Glutamatergic neuron (in vitro differentiated cells): Measurements from ENCODE around the gene ZNF418. TPM values are rescaled to one million over a fixed set of nuclear protein-coding genes. Genes with fewer than 3 reads are reported as not detected.

Experiments
- DNase-seq: peaks from one replicate; pipeline ENCODE4 v3.0.0; 2022
- H3K27ac Mint-ChIP-seq: one replicate; pipeline ENCODE4 v1.8.0; 2020; ENCODE audit warnings: mild to moderate bottlenecking, mixed read lengths, inconsistent platforms; ENCODE audit not compliant: unreplicated experiment
- H3K27me3 Mint-ChIP-seq: one replicate; pipeline ENCODE4 v1.8.0; 2020; ENCODE audit warnings: mild to moderate bottlenecking, moderate library complexity, mixed read lengths, inconsistent platforms; ENCODE audit not compliant: unreplicated experiment
- H3K36me3 Mint-ChIP-seq: one replicate; pipeline ENCODE4 v1.8.0; 2020; ENCODE audit warnings: mild to moderate bottlenecking, mixed read lengths, inconsistent platforms; ENCODE audit not compliant: unreplicated experiment
- H3K4me1 Mint-ChIP-seq: one replicate; pipeline ENCODE4 v1.8.0; 2020; ENCODE audit warnings: mild to moderate bottlenecking, low read depth, mixed read lengths, inconsistent platforms; ENCODE audit not compliant: unreplicated experiment
- H3K4me3 Mint-ChIP-seq: one replicate; pipeline ENCODE4 v1.8.0; 2020; ENCODE audit warnings: mild to moderate bottlenecking, mixed read lengths, inconsistent platforms; ENCODE audit not compliant: unreplicated experiment
- H3K9me3 Mint-ChIP-seq: one replicate; pipeline ENCODE4 v1.8.0; 2020; ENCODE audit warnings: mild to moderate bottlenecking, moderate library complexity, mixed read lengths, inconsistent platforms; ENCODE audit not compliant: unreplicated experiment
- total RNA-seq: library from RNA; stranded (reverse); fragmentation: NEBNext Ultra II Directional; extraction: Animal tissue kit (Norgen Biotek cat#: 25700); gene quantifications from one replicate; pipeline ENCODE4 v1.2.1, GENCODE V29; 2021; ENCODE audit not compliant: unreplicated experiment
- TF ChIP-seq, protein P1 (sequence below): fragments of 200-600 bp; sonication (generic); IDR thresholded peaks from one replicate; pipeline ENCODE4 v1.5.0; 2021; ENCODE audit not compliant: partially characterized antibody, unreplicated experiment

The ZNF418 gene
- total RNA-seq, 1 donor from 2014 or later: 25.4 TPM

DNA sequence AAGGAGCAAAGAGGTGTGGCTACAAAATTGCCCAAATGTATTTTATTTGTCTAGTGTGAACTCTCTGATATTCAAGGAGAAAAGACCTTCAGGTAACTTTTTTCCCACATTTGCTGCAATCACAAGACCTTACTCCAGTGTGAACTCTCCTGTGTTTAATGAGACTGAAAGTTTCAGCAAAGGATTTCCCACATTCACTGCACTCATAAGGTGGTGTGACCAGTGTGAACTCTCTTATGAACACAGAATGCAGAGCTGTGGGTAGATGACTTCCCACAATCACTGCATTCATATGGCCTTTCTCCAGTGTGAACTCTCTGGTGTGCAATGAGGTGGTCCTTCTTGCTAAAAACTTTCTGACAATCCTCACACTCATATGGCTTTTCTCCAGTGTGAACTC is 62.8 kb downstream of the ZNF418 start:
- Mint-ChIP-seq H3K36me3 (peaks cover 36% of the 10 kb centered on the region), H3K4me3 (no peak overlapping the region), H3K9me3 (peaks cover 15% of the 10 kb centered on the region), H3K27me3 (peaks cover 2% of the 10 kb centered on the region), H3K27ac (no peak overlapping the region), H3K4me1 (no peaks in the 10 kb centered on the region)
- no peak for DNase-seq
- TF ChIP-seq, protein P1, sequence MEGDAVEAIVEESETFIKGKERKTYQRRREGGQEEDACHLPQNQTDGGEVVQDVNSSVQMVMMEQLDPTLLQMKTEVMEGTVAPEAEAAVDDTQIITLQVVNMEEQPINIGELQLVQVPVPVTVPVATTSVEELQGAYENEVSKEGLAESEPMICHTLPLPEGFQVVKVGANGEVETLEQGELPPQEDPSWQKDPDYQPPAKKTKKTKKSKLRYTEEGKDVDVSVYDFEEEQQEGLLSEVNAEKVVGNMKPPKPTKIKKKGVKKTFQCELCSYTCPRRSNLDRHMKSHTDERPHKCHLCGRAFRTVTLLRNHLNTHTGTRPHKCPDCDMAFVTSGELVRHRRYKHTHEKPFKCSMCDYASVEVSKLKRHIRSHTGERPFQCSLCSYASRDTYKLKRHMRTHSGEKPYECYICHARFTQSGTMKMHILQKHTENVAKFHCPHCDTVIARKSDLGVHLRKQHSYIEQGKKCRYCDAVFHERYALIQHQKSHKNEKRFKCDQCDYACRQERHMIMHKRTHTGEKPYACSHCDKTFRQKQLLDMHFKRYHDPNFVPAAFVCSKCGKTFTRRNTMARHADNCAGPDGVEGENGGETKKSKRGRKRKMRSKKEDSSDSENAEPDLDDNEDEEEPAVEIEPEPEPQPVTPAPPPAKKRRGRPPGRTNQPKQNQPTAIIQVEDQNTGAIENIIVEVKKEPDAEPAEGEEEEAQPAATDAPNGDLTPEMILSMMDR: no peak

Other genes with a start within 250 kb of the ZNF418 start
- 57.5 TPM for gene ZNF154, start 226.2 kb downstream of the ZNF418 start, total RNA-seq
- gene ZNF671, start 207.8 kb downstream of the ZNF418 start, total RNA-seq: 20.3 TPM
- 41.5 TPM for gene ZNF776, start 188.6 kb downstream of the ZNF418 start, total RNA-seq
- 22.7 TPM for gene ZNF586, start 165.7 kb downstream of the ZNF418 start, total RNA-seq
- gene ZNF552, start 120.5 kb downstream of the ZNF418 start, total RNA-seq: 14.9 TPM
- gene ZNF587B, start 105.1 kb downstream of the ZNF418 start, total RNA-seq: 16.9 TPM
- 65.0 TPM for gene ZNF587, start 85.5 kb downstream of the ZNF418 start, total RNA-seq
- 38.3 TPM for gene ZNF814, start 46.4 kb downstream of the ZNF418 start, total RNA-seq
- 23.0 TPM for gene ZNF417, start 18.8 kb downstream of the ZNF418 start, total RNA-seq
- 11.0 TPM for gene ZNF256, start 12.3 kb upstream of the ZNF418 start, total RNA-seq
- gene C19orf18, start 39.1 kb upstream of the ZNF418 start, total RNA-seq: 1.6 TPM
- gene ZNF606, start 67.4 kb upstream of the ZNF418 start, total RNA-seq: 58.2 TPM
- gene ZSCAN1, start 98.6 kb upstream of the ZNF418 start, total RNA-seq: 7.7 TPM
- 16.6 TPM for gene ZNF135, start 123.9 kb upstream of the ZNF418 start, total RNA-seq
- 66.7 TPM for gene ZSCAN18, start 162.8 kb upstream of the ZNF418 start, total RNA-seq
- gene ZNF329, start 215.4 kb upstream of the ZNF418 start, total RNA-seq: 14.1 TPM
- 42.7 TPM for gene ZNF274, start 247.7 kb upstream of the ZNF418 start, total RNA-seq